GM12892 (cell line): Measurements from ENCODE around the gene VPS50.

Experiments
- POLR2A ChIP-seq: IDR thresholded peaks from 2 replicates; pipeline ENCODE4 v1.6.1; 2011; ENCODE audit warnings: low read depth, low read length, control low read depth
- POLR2AphosphoS5 ChIP-seq: IDR thresholded peaks from 2 replicates; pipeline ENCODE4 v1.6.1; 2011; ENCODE audit warnings: low read depth, low read length, control low read depth
- TAF1 ChIP-seq: IDR thresholded peaks from 2 replicates; pipeline ENCODE4 v1.6.1; 2011; ENCODE audit warnings: low read depth, mild to moderate bottlenecking, control low read depth, low read length, borderline replicate concordance

DNA sequence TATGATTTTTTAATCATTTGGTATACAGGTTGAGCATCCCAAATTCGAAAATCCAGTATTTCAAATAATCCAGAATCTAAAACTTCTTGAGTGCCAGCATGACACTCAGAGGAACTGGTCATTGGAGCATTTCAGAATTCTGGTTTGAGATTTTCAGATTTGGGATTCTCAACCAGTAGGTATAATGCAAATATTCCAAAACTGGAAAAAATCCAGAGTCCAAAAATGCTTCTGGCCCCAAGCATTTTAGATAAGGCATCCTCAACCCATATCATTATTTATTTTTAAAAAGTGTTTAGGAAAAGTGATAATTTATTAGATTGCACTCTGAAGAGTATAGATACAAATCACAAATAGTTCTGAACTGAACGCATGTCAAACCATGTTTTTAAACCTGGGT lies 120.7 kb downstream of the VPS50 start:
- no peak for TF ChIP-seq POLR2A
- no peak for TF ChIP-seq POLR2AphosphoS5
- TF ChIP-seq TAF1, result no peak
